Stimulated activated CD4-positive, alpha-beta T cell treated with anti-CD3 and anti-CD28 coated beads, Interleukin-12 subunit alpha, Interleukin-12 subunit beta, amount 100 ng/mL, for 24 hours (primary cell): ENCODE data around the gene NDUFV3.
"Not testable (repeated sequence)": the region's sequence is repeated elsewhere in the genome, so short reads cannot be mapped to it uniquely, and the experiment has no call there.

ENCODE experiments used
- DNase-seq, 2 experiments: peaks; one replicate each; pipeline ENCODE4 v3.0.0-alpha.2; 2020; ENCODE audit warnings: low read depth in 2 of 2

NDUFV3 gene

DNA sequence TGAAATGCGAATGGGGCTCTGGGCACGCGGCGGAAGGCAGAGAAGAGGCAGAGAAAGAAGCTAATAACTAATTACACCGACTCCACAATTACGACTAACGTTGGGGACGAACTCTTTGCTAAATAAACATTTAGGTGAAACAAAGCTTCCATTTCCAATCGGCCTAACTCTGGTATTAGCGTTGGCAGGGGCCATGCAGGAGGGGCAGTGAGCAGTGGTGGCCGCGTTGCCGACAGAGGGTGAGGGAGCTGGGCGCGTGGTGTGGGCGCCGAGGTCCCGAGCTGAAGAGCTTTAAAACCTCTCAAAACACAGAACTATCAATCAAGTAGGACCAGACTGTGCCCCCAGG, 553 bp upstream of the NDUFV3 start:
- no peak for DNase-seq

DNA sequence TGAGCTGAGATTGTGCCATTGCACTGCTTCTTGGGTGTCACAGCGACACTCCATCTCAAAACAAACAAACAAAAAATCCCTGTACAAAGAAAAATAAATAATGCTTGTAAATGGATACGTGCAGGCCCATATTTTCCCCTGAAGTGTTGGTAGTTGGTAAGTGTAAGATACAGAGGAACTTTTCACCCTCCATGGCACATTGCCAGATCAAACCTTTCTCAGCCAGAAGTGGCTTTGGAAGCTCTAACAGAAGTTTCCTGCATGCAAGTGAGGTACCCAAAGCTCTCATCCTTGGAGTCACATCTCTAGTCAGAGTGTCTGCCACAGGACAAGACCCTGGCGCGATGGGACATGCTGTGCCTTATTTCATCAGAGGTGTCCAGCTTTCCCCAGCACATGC, 7.3 kb downstream of the NDUFV3 start:
- no peak for DNase-seq

DNA sequence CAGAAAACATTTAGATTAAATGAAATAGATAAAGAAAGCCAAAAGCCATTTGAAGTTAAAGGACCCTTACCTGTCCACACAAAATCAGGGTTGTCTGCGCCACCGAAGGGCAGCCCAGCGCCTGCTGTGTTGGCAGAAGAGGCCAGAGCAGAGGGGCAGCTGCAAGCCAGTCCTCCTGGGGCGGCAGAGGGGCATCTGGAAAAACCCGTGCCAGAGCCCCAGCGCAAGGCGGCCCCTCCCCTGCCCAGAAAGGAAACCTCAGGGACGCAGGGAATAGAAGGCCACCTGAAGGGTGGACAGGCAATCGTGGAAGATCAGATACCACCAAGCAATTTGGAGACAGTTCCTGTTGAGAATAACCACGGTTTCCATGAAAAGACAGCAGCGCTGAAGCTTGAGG, 10.7 kb downstream of the NDUFV3 start:
- no peak for DNase-seq

DNA sequence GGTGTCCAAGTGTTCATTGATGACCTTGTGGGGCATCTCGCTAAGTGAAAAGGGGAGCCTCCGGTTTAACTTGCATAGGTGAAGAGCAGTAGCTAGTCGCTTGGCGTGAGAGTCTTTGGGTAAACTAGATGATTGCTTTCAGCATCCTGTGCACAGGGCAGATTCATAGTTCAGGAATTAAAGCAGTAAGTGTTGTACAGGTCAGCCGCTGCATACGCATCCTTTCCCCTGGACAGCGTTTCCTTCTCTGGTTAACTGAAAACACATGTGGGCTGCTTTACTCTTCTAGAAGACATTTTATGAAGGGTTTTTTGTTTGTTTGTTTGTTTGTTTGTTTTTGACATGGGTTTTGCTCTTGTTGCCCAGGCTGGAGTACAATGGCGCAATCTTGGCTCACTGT, 12.1 kb downstream of the NDUFV3 start:
- DNase-seq, result no peak

DNA sequence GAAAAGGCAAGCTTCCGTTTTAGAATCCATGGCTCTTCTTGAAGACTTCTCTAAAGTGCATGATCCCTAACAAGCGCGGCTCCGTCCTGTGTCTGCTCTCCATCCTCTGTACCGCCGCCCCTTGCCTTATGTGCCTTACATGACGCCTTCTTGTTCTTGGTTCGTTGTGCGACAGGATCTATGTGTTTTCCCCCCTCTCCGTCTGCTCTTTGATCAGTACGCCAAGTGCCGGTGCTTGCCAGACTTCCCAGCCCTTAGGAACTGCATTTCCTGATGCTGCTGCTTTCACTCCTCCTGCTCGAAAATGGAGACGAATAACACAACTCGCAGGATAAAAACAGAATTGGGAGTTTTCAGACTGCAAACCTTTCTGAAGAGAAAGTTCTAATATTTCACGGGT, 13.1 kb downstream of the NDUFV3 start:
- DNase-seq, result no peak

DNA sequence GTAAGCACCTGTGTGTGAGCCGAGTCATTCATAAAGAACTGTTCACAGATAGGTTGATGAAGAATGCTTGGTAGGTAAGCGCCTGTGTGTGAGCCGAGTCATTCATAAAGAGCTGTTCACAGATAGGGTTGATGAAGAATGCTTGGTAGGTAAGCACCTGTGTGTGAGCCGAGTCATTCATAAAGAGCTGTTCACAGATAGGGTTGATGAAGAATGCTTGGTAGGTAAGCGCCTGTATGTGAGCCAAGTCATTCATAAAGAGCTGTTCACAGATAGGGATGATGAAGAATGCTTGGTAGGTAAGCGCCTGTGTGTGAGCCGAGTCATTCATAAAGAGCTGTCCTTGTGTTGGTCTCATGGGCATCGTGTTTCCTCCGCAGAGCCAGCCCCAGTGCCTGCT, 15.4 kb downstream of the NDUFV3 start:
- DNase-seq, result not testable (repeated sequence)

DNA sequence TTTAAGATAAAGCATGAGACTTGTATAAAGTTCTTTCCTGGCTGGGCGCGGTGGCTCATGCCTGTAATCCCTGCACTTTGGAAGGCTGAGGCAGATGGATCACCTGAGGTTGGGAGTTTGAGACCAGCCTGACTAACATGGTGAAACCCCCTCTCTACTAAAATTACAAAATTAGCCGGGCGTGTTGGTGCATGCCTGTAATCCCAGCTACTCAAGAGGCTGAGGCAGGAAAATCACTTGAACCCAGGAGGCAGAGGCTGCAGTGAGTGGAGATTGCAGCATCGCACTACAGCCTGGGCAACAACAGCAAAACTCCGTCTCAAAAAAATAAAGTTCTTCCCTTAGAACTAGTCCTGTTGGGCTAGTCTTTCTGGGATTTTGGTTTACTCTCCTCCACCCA, 18.8 kb downstream of the NDUFV3 start:
- DNase-seq, result not testable (repeated sequence)

DNA sequence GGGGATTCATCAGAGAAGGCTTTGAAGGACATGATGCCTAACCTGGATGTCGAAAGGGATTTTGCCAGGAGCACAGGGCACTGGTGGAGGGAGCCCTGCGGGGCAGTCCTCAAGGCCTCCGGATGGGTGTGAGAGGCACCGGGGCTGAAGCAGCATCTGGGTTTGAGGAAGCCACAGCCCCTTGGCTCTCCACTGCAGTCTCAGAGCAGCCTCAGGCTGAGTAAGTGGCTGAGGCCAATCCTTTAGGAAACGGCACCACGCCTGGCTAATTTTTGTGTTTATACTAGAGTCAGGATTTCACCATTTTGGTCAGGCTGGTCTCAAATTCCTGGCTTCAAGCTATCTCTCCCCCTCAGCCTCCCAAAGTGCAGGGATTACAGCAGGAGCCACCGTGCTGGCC, 20.4 kb downstream of the NDUFV3 start:
- DNase-seq, result no peak

DNA sequence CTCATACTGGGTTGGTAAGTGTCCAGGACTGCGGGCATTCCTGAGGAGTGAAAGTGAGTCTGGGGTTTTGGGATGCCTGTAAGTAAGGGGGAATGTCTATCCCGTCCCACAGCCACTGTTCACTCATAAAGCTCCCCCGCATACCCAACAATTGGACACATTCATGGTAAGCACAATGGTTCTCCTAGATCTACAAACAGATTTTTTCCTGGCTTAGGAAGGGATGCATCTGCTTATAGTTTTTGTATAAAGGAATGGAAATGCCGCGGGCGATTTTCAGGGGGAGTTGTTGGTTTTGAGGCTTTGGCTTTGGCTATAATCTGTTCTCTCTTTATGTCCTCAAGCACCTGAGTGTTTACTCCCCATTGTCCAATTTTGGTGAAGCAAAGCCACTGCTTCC, 25.2 kb downstream of the NDUFV3 start:
- no peak for DNase-seq

DNA sequence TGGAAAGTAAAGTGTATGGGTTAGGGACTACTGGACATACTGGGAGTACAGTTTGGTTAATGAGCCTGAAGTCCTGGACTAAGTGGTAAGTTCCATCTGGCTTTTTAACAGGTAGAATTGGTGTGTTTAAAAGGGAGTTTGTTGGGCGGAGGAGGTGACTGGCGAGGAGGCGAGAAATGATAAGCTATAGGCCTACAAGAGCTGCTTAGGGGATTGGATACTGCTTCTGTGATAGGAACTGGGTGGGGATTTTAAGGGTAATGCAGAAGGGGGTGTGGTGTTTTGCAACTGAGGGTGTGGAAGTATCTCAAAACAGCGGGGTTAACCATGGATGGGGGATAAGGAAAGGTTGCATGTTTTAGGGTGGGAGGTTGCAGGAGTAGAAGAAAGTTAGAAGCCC, 28.8 kb downstream of the NDUFV3 start:
- DNase-seq, result no peak

DNA sequence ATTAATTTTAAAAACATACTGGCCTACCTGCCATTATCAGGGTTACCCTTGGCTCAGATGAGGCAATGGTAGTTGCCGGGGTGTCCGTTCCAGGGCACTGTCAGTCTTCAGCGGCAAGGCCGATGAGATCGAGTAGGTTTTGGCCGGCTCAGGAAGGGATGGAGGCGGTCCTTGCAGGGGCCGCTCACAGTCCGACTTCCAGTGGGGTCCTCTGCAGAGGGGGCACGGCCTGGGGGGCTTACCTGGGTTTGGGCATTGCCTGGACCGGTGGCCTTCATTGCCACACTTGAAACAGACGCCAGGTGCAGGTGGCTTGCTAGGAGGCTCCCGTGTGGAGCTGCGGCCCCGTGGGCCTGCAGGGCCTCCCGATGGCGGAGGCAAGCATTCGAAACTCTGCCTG, 29.8 kb downstream of the NDUFV3 start:
- DNase-seq, result no peak

DNA sequence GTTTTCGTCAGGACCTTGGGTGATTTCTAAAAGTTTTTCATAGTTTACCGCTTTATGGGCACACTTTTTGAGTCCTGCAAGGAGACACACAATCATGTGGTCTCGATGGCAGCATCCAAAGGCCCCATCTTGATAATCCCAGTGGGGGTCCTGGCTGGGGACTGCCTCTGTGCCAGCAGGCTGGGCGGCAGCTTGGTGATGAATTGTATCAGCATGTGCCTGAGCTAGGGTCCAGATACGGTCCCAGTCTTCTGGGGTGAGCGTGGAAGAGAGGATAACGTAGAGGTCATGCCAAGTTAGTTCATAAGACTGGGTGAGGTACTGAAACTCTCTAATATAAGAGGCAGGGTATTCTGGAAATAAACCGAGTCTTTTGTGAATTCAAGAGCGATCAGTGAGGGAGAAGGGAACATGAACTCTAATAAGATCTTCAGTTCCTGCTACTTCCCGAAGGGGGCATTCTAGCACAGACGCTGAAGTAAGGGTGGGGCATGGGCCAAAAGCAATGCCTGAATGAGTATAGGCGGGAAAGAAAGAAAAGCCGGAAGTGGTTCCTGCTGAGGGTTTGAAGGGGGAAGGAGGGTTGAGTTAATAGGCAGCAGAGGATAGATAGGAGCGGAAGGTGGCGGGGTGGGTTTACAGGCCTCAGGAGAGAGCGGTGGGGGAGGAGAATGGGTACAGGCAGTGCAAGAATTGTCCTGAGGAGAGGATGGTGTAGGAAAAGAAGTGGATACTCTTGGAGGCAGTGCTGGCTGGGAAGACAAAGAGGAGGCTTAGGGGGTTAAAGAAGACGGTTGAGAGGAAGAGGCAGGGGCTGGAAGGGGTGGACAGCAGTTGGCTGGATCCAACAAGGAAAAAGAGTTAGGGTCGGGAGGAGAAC, 30.7 kb downstream of the NDUFV3 start:
- DNase-seq, result peak; percentile 49 to 66

DNA sequence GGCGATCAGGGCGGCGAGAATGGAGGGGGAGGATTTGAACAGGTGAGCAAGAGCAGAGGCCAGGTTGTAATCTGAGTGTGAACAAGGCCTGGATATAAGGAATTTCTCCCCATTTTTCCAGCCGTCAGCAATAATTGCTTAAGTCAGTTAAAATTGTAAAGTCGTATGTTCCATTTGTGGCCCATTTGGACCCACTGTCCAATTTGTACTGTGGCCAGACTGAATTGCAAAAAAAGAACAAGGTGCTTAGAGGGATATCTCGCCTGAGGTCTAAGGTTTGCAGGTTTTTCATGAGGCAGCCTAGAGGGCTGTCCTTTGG, 31.3 kb downstream of the NDUFV3 start:
- no peak for DNase-seq

DNA sequence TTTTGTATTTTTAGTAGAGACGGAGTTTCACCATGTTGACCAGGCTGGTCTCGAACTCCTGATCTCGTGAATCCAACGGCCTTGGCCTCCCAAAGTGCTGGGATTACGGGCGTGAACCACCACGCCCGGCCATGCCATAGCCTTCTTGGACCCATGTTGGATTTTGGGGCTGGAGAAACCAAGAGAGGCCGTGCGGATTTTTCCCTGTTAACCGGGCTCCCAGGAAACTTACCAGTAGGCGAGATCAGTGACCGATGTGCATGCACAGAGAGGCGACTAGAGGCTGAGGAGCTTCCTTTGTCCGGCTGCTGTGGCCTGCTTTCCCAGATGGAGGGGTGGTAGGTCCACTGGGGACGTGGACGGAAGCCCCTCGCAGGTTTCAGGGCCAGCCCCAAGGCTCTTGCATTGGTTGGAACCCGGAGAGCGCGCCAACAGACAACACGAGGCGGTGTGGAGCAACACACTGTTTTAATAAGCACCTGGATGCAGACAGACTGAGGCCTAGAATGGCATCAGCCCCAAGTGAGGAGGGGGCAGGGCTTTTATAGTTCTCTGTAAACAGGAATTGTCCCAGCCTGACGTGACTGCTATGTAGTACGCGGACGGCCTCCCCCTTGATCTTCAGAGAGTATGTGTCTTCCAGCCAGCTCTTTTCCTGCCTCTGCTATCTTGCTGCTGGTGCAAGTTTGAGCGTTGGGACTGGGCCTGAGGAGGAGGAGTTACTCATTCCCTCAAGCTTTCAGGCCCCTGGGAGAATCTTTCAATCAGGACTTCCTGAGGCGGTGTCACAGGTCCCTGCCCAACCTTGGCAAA, 32.2 kb downstream of the NDUFV3 start, which contains the start of gene ERVH48-1:
Gene ERVH48-1 (minus strand): TSS at position 517 of the 813 bp plus-strand sequence. CDS start 6,624 bp downstream, outside the sequence.
- DNase-seq, result no peak

DNA sequence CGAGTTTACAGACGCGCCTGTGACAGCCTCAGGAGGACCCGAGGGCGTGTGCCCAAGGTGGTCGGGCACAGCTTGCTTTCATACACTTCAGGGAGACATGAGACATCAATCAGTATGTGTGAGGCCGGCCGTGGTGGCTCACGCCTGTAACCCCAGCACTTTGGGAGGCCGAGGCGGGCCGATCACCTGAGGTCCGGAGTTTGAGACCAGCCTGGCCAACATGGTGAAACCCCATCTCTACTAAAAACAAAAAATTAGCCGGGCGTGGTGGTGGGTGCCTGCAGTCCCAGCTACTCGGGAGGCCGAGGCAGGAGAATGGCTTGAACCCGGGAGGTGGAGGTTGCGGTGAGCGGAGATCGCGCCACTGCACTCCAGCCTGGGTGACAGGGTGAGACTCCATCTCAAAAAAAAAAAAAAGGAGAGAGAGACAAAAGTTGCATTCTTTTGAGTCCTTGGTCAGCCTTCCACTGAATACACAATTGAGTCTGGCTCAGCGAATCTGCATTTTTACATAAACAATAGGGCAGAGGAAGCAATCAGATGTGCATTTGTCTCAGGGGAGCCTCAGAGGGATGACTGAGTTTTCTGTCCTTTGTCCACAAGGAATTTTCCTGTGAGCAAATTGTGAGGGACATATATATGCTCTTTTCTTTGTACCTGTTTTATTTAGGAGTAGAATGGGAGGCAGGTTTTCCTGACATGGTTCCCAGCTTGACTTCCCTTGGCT, 34.5 kb downstream of the NDUFV3 start:
- not testable (repeated sequence) for DNase-seq

DNA sequence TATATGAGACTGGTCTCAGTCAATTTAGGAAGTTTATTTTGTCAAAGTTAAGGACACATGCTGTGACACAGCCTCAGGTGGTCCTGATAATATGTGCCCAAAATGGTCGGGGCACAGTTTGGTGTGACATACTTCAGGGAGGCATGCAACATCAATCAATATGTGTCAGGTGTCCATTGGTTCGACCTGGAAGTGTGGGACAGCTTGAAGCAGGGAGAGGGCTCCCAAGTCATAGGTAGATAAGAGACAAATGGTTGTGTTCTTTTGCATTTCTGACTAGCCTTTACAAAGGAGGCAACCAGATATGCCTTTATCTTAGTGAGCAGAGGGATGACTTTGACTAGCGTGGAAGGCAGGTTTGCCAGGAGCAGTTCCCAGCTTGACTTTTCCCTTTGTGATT, 36.9 kb downstream of the NDUFV3 start:
- DNase-seq, result no peak

DNA sequence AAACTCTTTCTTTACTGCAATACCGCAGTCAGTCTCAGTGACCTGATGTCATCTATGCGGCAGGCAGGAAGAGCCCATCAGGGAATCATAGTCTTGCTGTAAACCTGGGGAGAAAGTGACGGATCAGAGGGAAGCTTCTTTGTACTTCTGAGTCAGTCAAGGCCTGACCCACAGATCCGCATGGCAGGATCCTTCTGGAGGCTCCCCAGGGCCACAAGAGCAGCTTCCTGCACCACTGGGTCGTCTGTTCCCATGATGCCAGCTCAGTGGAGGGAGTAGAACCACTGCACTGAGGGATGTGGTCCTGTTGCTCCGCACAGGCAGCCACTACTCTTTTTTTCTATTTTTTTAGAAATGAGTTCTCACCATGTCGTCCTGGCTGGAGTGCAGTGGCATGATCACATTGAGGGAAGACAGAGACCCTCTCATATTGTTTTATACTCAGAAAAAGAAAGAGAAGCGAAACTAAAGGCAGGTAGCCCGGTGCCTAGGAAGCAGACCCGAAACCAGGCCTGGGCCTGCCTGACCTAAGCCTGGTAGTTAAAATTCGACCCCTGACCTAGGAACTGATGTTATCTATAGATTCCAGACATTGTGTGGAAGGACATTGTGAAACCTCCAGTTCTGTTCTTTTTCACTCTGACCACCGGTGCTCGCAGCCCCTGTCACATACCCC, 38.6 kb downstream of the NDUFV3 start:
- no peak for DNase-seq

DNA sequence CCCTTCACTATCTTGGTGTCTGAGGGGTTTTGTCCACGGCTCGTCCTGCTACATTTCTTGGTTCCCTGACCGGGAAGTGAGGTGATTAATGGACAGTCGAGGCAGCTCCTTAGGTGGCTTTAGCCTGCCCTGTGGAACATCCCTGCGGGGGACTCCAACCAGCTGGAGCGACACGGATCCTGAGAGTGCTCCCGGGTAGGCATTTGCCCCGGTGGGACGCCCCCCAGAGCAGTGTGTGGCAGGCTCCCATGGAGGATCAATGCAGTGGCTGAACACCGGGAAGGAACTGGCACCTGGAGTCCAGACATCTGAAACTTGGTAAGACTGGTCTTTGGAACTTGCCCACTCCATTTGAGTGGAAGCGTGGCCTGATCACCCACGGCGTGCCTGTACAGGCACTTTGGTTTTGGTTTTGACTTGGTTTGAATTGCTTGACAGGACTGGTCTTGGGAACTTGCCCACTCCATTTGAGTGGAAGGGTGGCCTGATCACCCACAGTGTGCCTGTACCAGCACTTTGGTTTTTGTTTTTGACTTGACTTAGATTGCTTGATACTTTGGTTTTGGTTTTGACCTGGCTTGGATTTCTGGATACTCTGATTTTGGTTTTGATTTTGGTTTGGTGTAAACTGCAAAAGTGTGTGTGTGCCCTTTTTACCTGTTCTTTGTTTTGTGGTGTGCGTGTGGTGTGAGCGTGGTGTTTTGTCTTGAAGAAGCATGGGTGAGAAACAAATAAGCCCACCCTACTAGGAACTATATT, 39.4 kb downstream of the NDUFV3 start:
- DNase-seq, result not testable (repeated sequence)

DNA sequence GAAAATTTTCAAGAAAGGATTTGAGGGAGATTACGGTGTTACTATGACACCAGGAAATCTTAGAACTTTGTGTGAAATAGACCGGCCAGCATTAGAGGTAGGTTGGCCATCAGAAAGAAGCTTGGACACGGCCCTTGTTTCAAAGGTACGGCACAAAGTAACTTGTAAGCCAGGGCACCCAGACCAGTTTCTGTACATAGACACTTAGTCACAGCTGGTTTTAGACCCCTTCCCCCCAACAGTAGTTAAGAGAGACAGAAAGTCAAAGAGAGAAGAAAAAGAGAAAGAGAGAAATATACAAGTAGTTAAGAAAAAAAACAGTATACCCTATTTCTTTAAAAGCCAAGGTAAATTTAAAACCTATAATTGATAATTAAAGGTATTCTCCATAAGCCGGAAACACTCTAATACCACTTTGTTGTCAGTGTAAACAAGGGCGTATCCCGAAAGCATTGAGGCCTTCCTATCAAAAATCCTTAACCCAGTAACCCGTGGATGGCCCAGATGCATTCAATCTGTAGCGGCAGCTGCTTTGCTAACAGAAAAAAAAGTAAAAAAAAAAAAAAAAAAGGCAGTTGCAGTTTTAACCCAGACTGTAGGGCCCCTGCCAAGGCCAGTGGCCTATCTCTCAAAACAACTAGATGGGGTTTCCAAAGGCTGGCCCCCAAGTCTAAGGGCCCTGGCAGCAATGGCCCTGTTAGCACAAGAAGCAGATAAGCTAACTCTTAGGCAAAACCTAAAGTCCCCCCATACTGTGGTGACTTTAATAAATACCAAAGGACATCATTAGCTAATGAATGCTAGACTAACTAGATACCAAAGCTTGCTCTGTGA, 40.2 kb downstream of the NDUFV3 start:
- not testable (repeated sequence) for DNase-seq

DNA sequence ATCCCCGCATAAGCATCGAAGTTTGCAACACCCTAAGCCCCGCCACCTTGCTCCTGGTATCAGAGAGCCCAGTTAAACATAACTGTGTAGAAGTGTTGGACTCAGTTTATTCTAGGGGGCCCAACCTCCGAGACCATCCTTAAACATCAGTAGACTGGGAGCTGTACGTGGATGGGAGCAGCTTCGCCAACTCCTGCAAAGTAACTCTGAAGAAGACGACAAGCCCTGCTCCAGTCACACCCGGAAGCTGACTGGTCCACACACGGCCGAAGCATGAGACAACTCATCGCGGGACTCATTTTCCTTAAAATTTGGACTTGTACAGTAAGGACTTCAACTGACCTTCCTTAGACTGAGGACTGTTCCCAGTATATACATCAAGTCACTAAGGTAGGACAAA, 40.9 kb downstream of the NDUFV3 start:
- DNase-seq, result not testable (repeated sequence)
